ENCODE measurements around the gene RNF225.

GRCh38 chr19:58434217-58434616 is 38.8 kb downstream of the RNF225 start:
- TF ChIP-seq CTCF (IDR thresholded peaks at IDR 0.05; ENCODE audit: low read depth, low read length, poor library complexity, severe bottlenecking) (no peak), EZH2phosphoT487 (IDR thresholded peaks at IDR 0.05; ENCODE audit: borderline replicate concordance, low read length) (no peak)
